Embryonic facial prominence (tissue), 1 donor: Measurements from ENCODE around the gene PPP1R9A.

Experiments used
- DNase-seq: peaks from one replicate; pipeline ENCODE4 v3.0.0-alpha.2; 2016; ENCODE audit errors: extremely low spot score

Gene PPP1R9A

DNA sequence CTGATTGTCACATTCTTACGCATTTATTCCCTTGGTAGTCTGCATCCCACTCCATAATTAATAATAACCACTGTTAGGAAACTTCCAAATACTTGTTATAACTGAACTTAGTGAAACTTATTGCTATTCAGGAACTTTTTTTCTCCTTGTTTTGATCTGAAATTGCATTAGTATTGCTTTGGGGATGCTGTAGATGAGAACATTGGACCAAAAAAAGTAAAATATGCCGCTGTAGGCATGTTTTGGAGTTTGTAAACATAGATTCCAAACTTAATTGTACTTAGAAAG, 1.7 kb downstream of the PPP1R9A start:
- DNase-seq: no peak

DNA sequence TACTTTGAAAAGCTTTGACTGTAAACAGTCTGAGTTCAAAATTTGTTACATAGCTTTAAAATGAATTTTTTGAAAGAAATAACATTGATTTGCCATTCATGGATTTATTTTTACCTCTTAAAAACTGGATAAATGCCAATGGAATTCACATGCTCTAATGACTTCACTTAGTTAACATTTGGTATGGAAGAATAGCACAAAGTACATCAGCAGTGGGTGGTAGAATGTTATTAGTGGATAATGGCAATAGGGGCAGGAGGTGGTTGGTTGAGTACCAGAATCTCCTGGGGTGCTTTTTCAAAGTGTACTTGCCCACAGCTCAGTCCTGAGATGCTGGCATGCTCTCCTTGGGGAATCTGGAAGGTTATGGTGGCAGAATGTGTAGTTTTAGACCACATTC, 4.7 kb downstream of the PPP1R9A start:
- DNase-seq: no peak

DNA sequence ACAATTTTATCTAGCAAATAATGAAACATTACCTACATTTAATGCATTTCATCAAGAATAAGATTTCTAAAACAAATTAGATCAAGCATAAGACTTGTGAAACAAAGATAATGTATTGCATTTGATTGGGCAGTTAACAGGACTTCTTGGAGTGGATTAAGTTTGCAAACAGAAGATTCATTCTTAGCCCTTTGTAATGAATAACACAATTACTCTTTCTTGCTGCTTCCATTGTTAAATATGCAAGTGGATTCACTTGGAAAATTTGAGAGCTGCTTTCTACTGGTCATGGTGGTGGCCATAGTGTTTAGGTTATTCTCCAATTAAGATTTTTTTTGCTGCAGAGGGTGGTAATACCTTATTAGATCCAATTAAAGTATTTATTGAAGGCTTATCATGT, 6.0 kb downstream of the PPP1R9A start:
- no peak for DNase-seq

DNA sequence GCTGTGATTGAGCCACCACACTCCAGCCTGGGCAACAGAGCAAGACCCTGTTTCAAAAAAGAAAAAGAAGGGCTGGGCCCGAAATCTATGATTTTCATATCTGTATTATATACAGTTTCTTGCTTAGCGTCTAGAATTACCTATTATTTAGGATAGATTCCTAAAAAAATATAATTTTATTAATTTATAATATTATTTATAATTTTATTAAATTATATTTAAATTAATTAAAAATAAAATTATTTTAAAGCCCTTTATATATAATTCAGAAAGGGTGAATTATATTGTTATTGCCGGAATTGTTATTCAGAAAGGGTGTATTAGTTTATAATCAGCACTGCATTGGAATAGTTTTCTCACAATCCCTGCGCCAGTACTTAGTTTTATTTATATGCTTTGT, 14.5 kb downstream of the PPP1R9A start:
- no peak for DNase-seq

DNA sequence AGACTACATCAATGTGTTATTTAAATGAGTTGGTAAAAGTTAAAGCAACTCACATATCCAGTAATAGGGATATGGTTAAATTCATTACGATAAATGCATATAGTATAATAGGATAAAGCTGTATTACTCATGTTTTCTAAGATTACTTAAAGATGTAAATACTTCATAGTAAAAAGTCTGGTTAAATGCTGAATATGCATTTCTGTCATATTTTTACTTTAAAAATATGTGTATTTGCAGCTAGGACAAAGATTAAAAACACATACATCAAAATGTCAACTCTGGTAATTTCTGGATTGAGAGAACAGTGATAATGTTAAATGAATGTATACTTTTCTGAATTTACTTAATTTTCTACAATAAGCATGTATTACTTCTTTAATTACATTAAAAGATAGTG, 15.1 kb downstream of the PPP1R9A start:
- DNase-seq: no peak

DNA sequence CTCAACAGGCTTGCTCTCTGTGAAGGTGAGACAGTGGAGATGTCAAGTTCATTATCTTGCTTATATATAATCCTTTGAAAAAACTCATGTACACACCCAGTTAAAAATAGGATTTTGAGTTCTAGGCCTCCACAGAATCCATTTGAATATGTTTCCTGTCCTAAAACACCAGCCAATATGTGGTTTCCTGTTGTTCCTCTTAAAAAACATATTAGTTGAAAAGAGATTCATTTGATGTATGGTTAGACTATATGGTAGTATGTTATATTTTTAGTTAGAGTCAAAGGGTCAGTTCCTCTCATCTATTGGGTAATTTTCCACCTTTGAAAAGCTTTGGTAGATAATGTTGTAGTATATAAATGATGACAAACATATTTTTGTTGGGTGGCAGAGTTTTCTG, 16.0 kb downstream of the PPP1R9A start:
- no peak for DNase-seq

DNA sequence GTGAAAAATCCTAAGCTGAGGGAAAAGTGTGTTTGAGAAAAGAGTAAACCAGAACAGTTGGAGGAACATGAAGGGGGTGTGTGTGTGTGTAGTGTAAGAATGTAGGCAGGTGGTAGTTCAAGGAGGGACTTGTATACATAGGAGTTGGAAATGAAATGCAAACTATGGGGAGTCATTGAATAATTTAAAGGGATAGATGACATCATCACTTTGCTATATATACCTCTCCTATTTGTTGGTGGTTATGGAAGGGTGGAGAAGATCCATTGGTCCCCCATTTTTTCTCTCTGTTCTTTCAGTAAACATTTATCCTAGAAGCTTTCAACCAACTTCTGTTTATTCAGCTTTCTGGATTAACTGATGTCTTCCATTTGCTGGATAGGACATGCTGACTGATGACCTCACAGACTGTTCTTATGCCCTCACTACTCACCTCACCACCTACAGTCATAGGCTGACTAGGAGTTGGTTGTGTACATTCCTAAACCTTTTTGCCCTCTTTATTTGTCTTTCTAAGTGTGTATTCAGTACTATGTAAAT, 20.8 kb downstream of the PPP1R9A start:
- DNase-seq: no peak

DNA sequence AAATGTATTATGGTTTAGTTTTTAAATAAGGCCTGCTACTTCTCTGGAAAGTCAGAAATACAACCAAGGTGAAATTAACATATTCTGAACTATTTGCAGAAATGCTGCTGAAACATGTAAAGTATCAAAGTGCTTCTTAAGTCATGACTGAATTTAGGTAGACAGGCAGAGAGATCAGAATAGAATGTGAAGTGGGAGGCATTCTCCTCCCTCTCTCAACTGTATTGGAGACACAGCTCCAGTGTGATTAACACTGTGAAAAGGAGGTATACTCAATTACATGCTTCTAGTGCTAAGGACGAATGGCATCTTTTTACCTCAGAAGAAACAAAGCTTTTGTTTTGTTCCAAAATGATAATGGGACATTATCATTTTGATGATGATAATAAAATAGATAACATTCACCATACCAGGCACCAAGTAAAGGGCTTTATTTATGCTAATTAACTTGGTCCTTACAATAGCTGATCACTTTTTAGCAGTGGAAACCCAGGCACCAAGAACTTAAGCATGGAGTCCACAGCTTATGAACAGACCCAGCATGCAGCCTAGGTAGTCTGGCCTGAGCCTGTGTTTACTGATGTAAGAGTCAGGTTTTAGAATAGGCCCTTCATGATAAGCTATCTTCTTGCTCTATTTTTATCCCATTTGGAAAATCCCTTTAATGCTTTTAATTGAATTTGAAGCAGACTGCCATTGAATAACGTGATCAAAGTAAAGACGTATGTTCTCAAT, 26.0 kb downstream of the PPP1R9A start:
- DNase-seq: no peak

DNA sequence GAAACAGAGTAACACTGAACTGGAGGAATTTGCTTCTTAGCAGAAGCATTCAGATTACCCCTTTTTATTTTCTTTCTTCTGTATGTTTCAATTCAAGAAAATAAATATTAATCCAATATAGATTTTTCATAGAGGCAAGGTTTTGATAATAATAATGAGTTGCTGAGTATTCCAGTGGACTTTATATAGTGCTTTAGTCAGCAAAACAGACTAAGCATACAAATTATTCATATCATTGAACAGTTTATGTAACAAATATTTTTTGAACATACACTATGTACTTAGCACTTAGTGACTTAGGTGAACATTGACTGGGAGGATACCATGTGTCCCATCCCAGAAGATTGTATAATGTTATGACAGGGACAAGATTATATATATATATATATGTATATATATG, 32.0 kb downstream of the PPP1R9A start:
- no peak for DNase-seq

DNA sequence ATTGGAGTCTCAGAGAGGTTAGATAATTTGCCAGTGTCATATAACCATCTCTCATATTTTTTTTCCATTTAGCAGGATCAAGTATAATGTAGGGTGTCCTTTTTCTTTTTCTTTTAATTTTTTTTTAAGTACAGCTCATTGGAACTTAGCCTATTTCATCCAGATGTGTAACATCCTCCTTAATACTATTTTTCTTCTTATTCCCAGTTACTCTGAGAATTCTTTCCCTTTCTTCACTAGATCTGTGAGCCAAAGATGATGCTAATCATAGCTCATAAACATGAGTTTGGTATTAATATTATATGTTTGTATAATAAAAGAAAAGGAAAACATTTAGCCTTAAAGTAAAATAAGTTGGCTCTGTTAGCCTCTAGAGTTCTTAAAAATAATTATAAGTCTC, 32.8 kb downstream of the PPP1R9A start:
- DNase-seq: no peak

DNA sequence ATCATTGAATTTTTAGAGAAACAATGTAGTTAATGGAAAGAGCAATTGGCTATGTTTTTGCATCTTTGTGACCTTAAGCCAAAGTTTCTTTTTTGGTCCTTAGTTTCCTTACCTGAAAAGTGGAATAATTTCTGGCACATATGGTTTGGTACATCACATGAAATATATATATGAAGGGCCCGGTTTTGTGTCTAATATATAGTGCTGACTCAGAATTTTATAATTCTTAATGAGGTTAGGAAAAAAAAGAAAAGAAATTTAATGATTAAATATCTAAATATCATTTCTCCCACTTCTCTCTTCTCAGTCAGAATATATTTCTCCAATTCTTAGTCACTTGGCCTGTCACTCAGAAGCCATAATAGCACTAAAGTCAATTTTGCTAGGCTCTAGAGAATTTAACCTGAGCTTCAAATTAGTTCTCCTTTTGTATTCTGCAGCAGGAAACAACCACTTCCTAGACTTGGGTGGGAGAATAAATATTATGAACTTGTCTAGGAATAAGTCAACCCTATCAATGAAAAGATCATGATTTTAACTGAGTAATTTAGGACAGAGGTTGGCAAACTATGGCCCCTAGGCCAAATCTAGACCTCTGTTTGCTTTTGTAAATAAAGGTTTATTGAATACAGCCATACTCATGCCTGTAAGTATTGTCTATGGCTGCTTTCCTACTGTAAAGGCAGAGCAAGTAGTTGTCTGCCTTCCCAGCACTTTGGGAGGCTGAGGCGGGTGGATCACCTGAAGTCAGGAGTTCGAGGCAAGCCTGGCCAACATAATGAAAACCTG, 34.6 kb downstream of the PPP1R9A start:
- DNase-seq: no peak

DNA sequence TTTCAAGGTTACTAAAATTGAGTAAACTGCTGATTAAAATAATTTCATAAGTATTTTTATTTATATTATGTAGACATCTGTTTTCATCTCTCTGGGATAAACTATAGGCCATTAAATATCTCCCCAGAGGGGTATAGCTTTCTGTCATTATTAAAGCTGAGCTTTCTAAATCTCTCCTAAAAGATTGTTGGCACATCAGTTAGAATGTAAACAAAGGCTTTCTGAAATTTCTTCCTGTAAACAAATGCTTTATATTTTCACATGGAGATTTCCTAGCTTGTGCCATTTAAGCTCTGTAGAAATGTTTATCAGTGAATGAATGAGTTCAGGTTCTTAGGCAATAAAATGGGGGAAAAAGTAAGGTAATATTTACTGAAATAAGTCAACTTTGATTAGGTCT, 35.7 kb downstream of the PPP1R9A start:
- no peak for DNase-seq

DNA sequence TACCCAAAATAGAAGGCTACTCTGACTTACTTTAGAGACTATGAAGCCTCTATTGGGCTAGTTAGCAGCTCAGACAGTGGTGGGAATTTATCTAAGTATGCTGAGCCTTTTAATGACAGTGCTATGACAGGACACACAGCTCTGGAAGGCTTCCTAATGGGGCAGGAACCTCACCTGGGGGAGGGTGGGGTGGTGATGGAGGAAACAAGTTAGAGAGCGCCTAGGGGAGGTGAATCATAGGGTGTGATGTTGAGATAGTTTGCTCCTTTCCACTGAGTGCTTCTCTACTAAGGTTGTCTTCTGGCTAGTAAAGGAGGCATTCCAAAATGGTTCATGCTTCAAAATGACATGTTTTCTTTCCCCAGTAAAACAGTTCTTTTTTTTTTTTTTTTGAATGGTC, 42.1 kb downstream of the PPP1R9A start:
- DNase-seq: no peak

DNA sequence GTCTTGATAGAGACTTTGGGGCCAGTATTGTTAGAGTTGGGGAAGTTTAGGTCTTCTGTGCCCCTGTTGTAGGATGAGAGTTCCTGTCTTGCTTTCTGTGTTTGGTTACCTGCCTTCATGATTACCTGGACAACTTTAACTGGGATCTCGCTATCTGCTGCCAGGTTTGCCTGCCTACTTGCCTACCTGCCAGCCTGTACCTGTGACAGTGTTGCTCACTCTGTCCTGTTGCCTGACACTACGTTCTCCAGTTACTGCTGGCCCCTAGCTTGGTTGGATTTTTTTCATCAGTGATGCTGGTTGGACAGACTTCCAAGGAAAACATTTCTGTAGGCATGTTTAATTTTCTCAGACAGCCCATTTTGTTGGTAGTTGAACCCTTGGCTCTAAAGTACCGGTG, 48.4 kb downstream of the PPP1R9A start:
- DNase-seq: no peak

DNA sequence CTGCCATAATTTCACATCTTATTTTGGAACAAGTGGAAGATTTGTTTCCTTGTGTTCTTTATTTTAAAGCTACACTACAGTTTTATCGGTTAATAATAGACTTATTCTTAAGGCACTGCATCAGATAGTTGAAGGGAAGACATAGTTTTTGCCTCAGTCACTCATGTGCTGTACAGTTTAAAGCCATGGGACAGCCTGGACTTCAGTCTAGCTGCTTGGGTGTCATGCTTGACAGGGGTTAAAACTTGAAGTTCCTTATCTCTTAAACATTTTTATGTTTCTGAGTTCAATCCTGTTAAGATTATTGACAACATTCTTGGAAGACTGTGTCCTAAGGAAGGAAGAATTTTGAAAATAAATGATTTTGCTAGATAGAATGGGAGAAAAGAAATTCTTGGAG, 49.7 kb downstream of the PPP1R9A start:
- DNase-seq: no peak

DNA sequence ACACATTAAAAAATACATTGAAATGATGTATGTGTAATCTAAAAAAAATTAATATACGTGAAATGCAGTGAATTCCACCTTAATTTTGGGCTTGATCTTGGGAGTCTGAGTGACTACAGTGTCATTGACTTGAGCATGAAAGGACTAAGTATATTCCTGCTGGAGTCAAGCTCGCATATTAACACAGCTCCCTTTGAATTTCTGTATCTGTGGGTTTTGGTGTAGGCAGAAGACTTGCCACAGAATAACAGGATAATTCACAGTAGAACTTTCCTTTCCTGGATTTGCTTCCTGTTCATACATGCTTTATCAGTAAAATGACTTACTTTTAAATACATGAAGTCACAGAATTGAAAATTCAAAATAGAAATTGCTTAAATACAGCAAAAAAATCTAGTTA, 55.3 kb downstream of the PPP1R9A start:
- no peak for DNase-seq

DNA sequence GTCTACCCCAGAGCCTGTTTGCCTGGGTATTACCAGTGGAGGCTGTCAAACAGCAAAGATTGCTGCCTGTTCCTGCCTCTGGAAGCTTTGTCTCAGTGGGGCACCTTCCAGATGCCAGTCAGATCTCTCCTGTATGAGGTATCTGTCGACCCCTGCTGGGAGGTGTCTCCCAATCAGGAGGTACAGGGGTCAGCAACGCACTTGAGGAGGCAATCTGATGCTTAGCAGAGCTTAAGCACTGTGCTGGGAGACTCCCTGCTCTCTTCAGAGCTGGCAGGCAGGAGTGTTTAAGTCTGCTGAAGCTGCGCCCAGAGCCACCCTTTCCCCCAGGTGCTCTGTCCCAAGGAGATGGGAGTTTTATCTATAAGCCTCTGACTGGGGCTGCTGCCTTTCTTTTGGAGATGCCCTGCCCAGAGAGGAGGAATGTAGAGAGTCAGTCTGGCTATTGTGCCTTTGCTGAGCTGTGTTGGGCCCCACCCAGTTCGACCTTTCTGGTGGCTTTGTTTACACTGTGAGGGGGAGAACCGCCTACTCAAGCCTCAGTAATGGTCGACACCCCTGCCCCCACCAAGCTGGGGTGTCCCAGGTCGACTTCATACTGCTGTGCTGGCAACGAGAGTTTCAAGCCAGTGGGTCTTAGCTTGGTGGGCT, 62.2 kb downstream of the PPP1R9A start:
- DNase-seq: no peak

DNA sequence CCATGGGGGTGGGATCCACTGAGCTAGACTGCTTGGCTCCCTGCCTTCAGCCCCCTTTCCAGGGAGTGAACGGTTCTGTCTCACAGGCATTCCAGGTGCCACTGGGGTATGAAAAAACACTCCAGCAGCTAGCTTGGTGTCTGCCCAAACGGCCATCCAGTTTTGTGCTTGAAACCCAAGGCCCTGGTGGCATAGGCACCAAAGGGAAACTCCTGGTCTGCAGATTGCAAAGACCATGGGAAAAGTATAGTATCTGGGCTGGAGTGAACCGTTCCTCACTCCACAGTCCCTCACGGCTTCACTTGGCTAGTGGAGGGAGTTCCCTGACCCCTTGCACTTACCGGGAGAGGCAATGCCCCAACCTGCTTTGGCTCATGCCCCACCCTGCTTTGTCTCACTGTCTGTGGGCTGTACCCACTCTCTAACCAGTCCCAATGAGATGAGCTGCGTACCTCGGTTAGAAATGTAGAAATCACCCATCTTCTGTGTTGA, 62.7 kb downstream of the PPP1R9A start:
- no peak for DNase-seq

DNA sequence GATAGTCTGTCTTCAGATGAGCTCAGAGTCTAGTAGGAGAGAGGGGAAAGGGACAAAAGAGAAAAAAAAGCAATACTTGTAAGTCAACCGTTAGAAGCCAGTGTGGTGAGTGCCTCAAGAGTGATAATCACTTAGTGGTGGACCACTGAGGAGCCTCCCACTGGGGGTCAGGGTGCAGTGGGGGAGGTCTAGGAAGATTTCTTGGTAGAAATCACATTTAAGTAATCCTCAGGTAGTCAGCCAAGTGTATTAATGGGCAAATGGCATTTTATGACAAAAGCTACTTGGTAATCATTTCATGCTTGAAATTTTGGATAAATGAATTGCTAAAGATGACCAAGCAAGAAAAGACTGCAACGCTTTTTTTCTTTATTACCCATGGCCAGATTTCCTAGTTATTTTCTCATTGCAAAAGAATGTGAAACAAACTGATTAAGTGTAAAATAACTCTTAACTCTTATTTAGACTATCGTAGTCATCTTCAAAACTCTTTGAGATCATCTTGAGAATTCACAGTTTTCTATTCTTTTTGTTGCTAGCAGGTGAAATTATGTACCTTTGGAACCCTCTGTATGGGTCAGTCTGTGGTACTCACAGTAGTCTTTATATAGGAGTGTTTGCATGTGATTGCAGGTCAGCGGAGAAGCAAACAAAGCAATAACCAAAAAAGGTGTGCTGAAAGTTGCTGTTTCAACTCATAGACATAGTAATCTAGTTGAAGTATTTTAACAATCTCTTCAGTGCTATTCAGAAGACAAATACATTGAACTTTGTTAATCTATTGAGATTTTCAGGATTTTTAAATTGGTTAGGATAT, 63.9 kb downstream of the PPP1R9A start:
- DNase-seq: no peak

DNA sequence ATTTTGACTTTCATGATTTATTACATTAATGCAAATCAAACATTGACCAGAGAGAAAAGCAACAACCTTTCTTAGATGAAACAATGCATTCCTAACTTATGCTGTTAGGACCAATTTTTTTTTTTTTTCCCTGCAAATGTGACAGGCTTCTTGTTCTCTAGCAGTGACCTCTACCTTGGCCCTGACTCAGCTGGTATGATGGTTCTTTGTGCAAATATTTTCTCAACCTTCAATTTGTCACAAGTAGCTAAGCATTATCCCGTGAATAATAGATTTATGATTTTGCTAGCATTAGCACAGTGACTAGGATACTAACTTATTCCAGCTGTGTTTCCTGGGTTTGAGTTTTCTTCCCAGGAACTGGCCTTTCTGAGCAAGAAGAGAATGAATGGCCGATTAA, 64.9 kb downstream of the PPP1R9A start:
- DNase-seq: no peak

DNA sequence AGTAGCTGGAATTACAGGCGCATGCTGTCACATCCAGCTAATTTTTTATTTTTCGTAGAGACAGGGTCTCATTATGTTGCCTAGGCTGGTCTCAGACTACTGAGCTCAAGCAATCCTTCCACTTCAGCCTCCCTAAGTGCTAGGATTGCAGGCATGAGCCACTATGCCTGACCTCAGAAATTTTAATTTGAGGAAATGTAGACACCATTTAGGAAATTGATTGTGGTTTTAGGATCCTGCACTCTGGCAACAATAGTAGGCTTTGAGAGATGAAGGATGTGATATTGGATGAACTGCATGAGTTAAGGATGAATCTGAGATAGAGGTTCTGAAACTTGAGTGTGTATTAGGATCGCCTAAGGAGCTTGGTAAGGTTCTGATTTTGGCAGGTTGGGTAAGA, 66.5 kb downstream of the PPP1R9A start:
- no peak for DNase-seq

DNA sequence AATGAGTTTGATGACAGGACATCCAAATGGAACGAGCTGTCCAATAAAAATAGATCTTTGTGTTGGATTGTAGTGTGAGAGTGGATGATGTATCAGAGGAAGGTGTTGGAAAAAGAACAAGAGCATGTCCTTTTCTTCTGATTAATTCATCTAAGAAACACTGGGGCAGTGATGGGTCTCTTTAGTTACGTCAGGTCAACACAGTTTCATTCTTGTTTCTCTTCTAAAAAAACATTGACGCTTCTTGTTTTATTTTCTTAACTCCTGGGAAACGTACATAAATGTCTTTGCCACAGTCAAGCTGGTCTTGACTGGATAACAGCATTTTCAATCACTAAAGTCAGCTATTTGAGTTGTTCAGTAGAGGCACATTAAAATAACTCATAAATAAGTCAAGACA, 67.0 kb downstream of the PPP1R9A start:
- no peak for DNase-seq
